Neural progenitor cell (in vitro differentiated cells): ENCODE data around the gene CARD11. TPM values are rescaled to one million over a fixed set of nuclear protein-coding genes. Genes with fewer than 3 reads are reported as not detected.

Experiments
- DNase-seq: peaks from one replicate; pipeline ENCODE4 v3.0.0-alpha.2; 2016; ENCODE audit warnings: low spot score
- H2AFZ ChIP-seq: fragments of 200-600 bp; sonication (generic); replicated peaks from 2 replicates; pipeline ENCODE4 v1.6.1; 2016; ENCODE audit warnings: antibody characterized with exemption
- H3F3A ChIP-seq: fragments of 200-600 bp; sonication (generic); 2 replicates; pipeline ENCODE4 v1.6.1; 2016; ENCODE audit warnings: antibody characterized with exemption, low read depth
- H3K27ac ChIP-seq: fragments of 200-600 bp; sonication (generic); 2 replicates; pipeline ENCODE4 v1.5.1; 2016; ENCODE audit warnings: mild to moderate bottlenecking
- H3K27me3 ChIP-seq: fragments of 200-600 bp; sonication (generic); 2 replicates; pipeline ENCODE4 v1.6.1; 2016; ENCODE audit warnings: mild to moderate bottlenecking, moderate library complexity
- H3K36me3 ChIP-seq: fragments of 200-600 bp; sonication (generic); 2 replicates; pipeline ENCODE4 v1.5.1; 2016
- H3K4me1 ChIP-seq: fragments of 200-600 bp; sonication (generic); 2 replicates; pipeline ENCODE4 v1.6.1; 2016; ENCODE audit warnings: mixed run types
- H3K4me2 ChIP-seq: fragments of 200-600 bp; sonication (generic); 2 replicates; pipeline ENCODE4 v1.6.1; 2016
- H3K4me3 ChIP-seq: fragments of 200-600 bp; sonication (generic); 2 replicates; pipeline ENCODE4 v1.5.1; 2016
- H3K79me2 ChIP-seq: fragments of 200-600 bp; sonication (generic); 2 replicates; pipeline ENCODE4 v1.6.1; 2016; ENCODE audit warnings: low read depth
- H3K9ac ChIP-seq: fragments of 200-600 bp; sonication (generic); 2 replicates; pipeline ENCODE4 v1.6.1; 2016
- H3K9me3 ChIP-seq: fragments of 200-600 bp; sonication (generic); 2 replicates; pipeline ENCODE4 v1.5.1; 2016; ENCODE audit warnings: low read depth
- H4K20me1 ChIP-seq: fragments of 200-600 bp; sonication (generic); 2 replicates; pipeline ENCODE4 v1.6.1; 2016; ENCODE audit warnings: low read depth
- H3K27ac Mint-ChIP-seq: 3 replicates; pipeline ENCODE4 v1.8.0; 2021; ENCODE audit warnings: mixed read lengths
- H3K27me3 Mint-ChIP-seq: 2 replicates; pipeline ENCODE4 v1.8.0; 2022; ENCODE audit warnings: low read depth, mild to moderate bottlenecking, inconsistent platforms, moderate library complexity, mixed read lengths; ENCODE audit not compliant: insufficient read depth
- H3K36me3 Mint-ChIP-seq: 3 replicates; pipeline ENCODE4 v1.8.0; 2021; ENCODE audit warnings: mixed read lengths
- H3K4me1 Mint-ChIP-seq: 3 replicates; pipeline ENCODE4 v1.8.0; 2021; ENCODE audit warnings: mixed read lengths
- H3K4me3 Mint-ChIP-seq: 3 replicates; pipeline ENCODE4 v1.8.0; 2021; ENCODE audit warnings: mild to moderate bottlenecking, moderate library complexity, mixed read lengths
- H3K9me3 Mint-ChIP-seq: 3 replicates; pipeline ENCODE4 v1.8.0; 2020; ENCODE audit warnings: mixed read lengths
- CTCF ChIP-seq: fragments of 200-600 bp; sonication (generic); IDR thresholded peaks from 2 replicates; pipeline ENCODE4 v1.5.1; 2017; ENCODE audit warnings: antibody characterized with exemption, mild to moderate bottlenecking
- EZH2 ChIP-seq: fragments of 200-600 bp; sonication (generic); IDR thresholded peaks from 2 replicates; pipeline ENCODE4 v1.6.1; 2017; ENCODE audit warnings: antibody characterized with exemption, mild to moderate bottlenecking, moderate library complexity
- EZH2phosphoT487 ChIP-seq: fragments of 200-600 bp; sonication (generic); IDR thresholded peaks from 2 replicates; pipeline ENCODE4 v1.6.1; 2017; ENCODE audit warnings: antibody characterized with exemption
- total RNA-seq: library from RNA; depleted of rRNA; stranded (reverse); fragments of >200 nt; gene quantifications from 2 replicates; pipeline ENCODE4 v1.2.3, GENCODE V29; 2015; ENCODE audit warnings: low replicate concordance

Gene CARD11
- total RNA-seq, 1 donor from 2014 or later = 0.75 TPM

GRCh38 chr7:2858621-2859020 lies 185.0 kb downstream of the CARD11 start:
- Histone ChIP-seq H3K79me2 (no peaks in the 10 kb centered on the region), H3K4me1 (no peaks in the 10 kb centered on the region), H3K27ac (no peak overlapping the region), H2AFZ (no peak overlapping the region), H3K4me3 (no peak overlapping the region), H3K9ac (no peak overlapping the region), H3K4me2 (no peak overlapping the region), H3K27me3 (no peaks in the 10 kb centered on the region), H3K36me3 (no peaks in the 10 kb centered on the region), H3F3A (peaks cover 4% of the 10 kb centered on the region), H3K9me3 (no peaks in the 10 kb centered on the region), H4K20me1 (no peaks in the 10 kb centered on the region)
- Mint-ChIP-seq H3K9me3 (peaks cover 5% of the 10 kb centered on the region), H3K27ac (no peak overlapping the region), H3K4me3 (no peak overlapping the region), H3K27me3 (peaks cover 4% of the 10 kb centered on the region), H3K4me1 (peaks cover 33% of the 10 kb centered on the region), H3K36me3 (no peaks in the 10 kb centered on the region)
- no peak for TF ChIP-seq EZH2phosphoT487
- DNase-seq = no peak

- H3K9ac ChIP-seq = no peak overlapping the region
- peaks cover 4% of the 10 kb centered on the region for H3F3A ChIP-seq
- H3K36me3 Mint-ChIP-seq = no peaks in the 10 kb centered on the region
- peak overlapping the region; percentile 8 for H3K27ac Mint-ChIP-seq
- H4K20me1 ChIP-seq = no peaks in the 10 kb centered on the region
- no peak overlapping the region for H2AFZ ChIP-seq
- H3K27ac ChIP-seq = no peak overlapping the region
- no peak for DNase-seq
- H3K27me3 Mint-ChIP-seq = peaks cover 4% of the 10 kb centered on the region
- H3K4me1 Mint-ChIP-seq = peaks cover 25% of the 10 kb centered on the region
- no peaks in the 10 kb centered on the region for H3K79me2 ChIP-seq
- H3K4me3 Mint-ChIP-seq = no peak overlapping the region
- no peaks in the 10 kb centered on the region for H3K27me3 ChIP-seq
- H3K4me2 ChIP-seq = no peak overlapping the region
- H3K4me1 ChIP-seq = no peaks in the 10 kb centered on the region
- no peaks in the 10 kb centered on the region for H3K36me3 ChIP-seq
- H3K4me3 ChIP-seq = no peak overlapping the region
- H3K9me3 ChIP-seq = no peaks in the 10 kb centered on the region
- peaks cover 5% of the 10 kb centered on the region for H3K9me3 Mint-ChIP-seq
- TF ChIP-seq CTCF (no peak), EZH2phosphoT487 (no peak), EZH2 (no peak)
These were observed 187.1 kb downstream of the CARD11 start for GRCh38 chr7:2856388-2857169.

Other genes with a start within 250 kb of the CARD11 start
- gene GNA12, start 199.6 kb downstream of the CARD11 start, total RNA-seq = 32.2 and 34.7 TPM in 2 replicates